SK-N-SH treated with all-trans-retinoic acid at 6 μM for 48 hours (cell line): ENCODE results near the gene DAB2IP.

ENCODE experiments used
- GLIS3 ChIP-seq: fragments of 250-450 bp; sonication (Bioruptor Pico); IDR thresholded peaks from 2 replicates; pipeline ENCODE4 v1.5.0; 2020; ENCODE audit warnings: mild to moderate bottlenecking, moderate library complexity
- RARB ChIP-seq: fragments of 250-450 bp; sonication (Bioruptor Pico); IDR thresholded peaks from 2 replicates; pipeline ENCODE4 v1.8.0; 2021; ENCODE audit warnings: mild to moderate bottlenecking, moderate library complexity
- SNAI2 ChIP-seq: fragments of 250-450 bp; sonication (Bioruptor Pico); IDR thresholded peaks from 2 replicates; pipeline ENCODE4 v1.5.0; 2020; ENCODE audit warnings: mild to moderate bottlenecking, moderate library complexity
- TCF4 ChIP-seq: fragments of 250-450 bp; sonication (Bioruptor Pico); IDR thresholded peaks from 2 replicates; pipeline ENCODE4 v1.8.0; 2021; ENCODE audit warnings: mild to moderate bottlenecking, moderate library complexity, borderline replicate concordance
- ZC3H10 ChIP-seq: fragments of 250-450 bp; sonication (Bioruptor Pico); IDR thresholded peaks from 2 replicates; pipeline ENCODE4 v1.5.1; 2021; ENCODE audit warnings: mild to moderate bottlenecking, moderate library complexity
- ZNF8 ChIP-seq: fragments of 450-650 bp; formaldehyde crosslinking; IDR thresholded peaks from 2 replicates; pipeline ENCODE4 v1.5.0; 2020; ENCODE audit warnings: mild to moderate bottlenecking, moderate library complexity

DNA sequence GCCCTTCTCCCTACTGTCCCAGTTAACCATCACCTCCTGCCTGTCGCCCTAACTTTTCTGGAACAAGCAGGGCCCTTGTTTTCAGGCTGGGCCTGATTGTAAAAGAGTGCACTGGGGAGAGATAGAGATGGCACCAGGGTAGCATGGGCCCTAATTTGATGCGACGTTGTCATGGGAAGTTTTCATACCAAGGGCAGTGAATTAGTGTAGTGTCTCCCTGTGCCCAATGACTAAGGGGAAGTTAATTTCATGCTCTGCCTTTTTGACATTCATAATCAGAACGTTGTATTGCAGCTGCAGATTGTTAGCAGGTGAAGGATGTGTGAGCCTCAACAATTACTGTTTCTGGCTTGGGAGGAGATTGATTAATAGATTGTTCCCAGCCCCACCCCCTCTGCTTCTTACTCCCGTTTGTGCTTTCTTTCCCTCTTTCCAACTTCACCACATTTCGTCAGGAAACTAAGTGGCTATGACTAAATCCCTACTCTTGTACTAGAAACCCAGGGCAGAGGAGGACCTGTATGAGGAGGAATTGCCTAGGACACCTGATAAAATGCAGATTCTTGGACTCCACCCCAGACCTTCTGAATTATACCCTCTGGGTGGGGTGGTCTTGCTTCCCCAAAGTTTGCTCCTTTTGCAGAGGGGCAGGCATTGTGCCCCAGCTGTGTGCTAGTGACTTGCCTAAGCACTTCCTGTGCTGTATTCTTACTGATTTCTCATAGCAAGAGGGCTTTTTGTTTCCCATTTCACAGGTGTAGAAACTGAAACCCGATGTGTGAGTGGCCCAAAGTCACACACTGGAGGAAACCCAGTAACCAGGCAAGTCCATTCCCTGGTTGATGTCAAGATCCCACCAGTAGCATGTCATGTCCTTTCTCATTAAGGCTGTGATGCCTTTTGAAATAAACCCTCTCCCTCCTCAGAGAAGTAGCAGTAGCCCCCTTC is 56.3 kb downstream of the DAB2IP start:
- TF ChIP-seq ZC3H10 (CRISPR knock-in tag) (no peak), GLIS3 (CRISPR knock-in tag) (no peak), RARB (no peak), TCF4 (CRISPR knock-in tag) (no peak), ZNF8 (CRISPR knock-in tag) (no peak), SNAI2 (CRISPR knock-in tag) (no peak)
